GM21576 (cell line): ENCODE results near the gene OLR1.
"Not testable (repeated sequence)": the region's sequence is repeated elsewhere in the genome, so short reads cannot be mapped to it uniquely, and the experiment has no call there.

ENCODE experiments used
- ATAC-seq: cut with Tn5 transposase; IDR thresholded peaks from one replicate; pipeline ENCODE4 v1.9.1; 2021; ENCODE audit warnings: mild to moderate bottlenecking, moderate library complexity; ENCODE audit not compliant: unreplicated experiment

Gene OLR1

GRCh38 chr12:10191865-10192264, 19.9 kb upstream of the OLR1 start:
- ATAC-seq, result no peak

- ATAC-seq, result peak; percentile 93
Observed at GRCh38 chr12:10190558-10191388, 18.8 kb upstream of the OLR1 start.

GRCh38 chr12:10189653-10190052, 17.7 kb upstream of the OLR1 start:
- no peak for ATAC-seq

- ATAC-seq, result not testable (repeated sequence)
Observed at GRCh38 chr12:10186958-10187357, 15.0 kb upstream of the OLR1 start.

- ATAC-seq, result no peak
Observed at GRCh38 chr12:10186299-10186698, 14.4 kb upstream of the OLR1 start.

- ATAC-seq, result no peak
Observed at GRCh38 chr12:10184261-10184843, 12.4 kb upstream of the OLR1 start.

GRCh38 chr12:10182354-10183049, 10.6 kb upstream of the OLR1 start:
- ATAC-seq, result no peak

GRCh38 chr12:10179776-10180181, 7.8 kb upstream of the OLR1 start:
- ATAC-seq, result no peak

- no peak for ATAC-seq
Observed at GRCh38 chr12:10178821-10179220, 6.9 kb upstream of the OLR1 start, which contains the start of gene TMEM52B. Gene TMEM52B (plus strand): TSS chr12:10179032. CDS start chr12:10179575, 543 bp downstream.

- no peak for ATAC-seq
Observed at GRCh38 chr12:10175846-10176636, 4.1 kb upstream of the OLR1 start.

GRCh38 chr12:10174986-10175614, 3.2 kb upstream of the OLR1 start:
- ATAC-seq, result no peak

GRCh38 chr12:10170216-10170615, 1.7 kb downstream of the OLR1 start:
- ATAC-seq, result no peak

GRCh38 chr12:10169104-10169503, 2.8 kb downstream of the OLR1 start:
- ATAC-seq, result no peak

- ATAC-seq, result no peak
Observed at GRCh38 chr12:10167599-10167998, 4.3 kb downstream of the OLR1 start.

GRCh38 chr12:10165421-10165820, 6.5 kb downstream of the OLR1 start:
- no peak for ATAC-seq

GRCh38 chr12:10163084-10163483, 8.8 kb downstream of the OLR1 start:
- ATAC-seq, result no peak

- no peak for ATAC-seq
Observed at GRCh38 chr12:10160617-10161385, 11.1 kb downstream of the OLR1 start.

GRCh38 chr12:10159280-10159679, 12.7 kb downstream of the OLR1 start:
- no peak for ATAC-seq

- no peak for ATAC-seq
Observed at GRCh38 chr12:10158406-10158805, 13.5 kb downstream of the OLR1 start.

GRCh38 chr12:10155966-10156365, 16.0 kb downstream of the OLR1 start:
- no peak for ATAC-seq
